Measurements from ENCODE around the gene ALKBH1. TPM values are rescaled to one million over a fixed set of nuclear protein-coding genes. Genes with fewer than 3 reads are reported as not detected.

Gene ALKBH1
- polyA plus RNA-seq, 1 donor: 11.9 TPM

DNA sequence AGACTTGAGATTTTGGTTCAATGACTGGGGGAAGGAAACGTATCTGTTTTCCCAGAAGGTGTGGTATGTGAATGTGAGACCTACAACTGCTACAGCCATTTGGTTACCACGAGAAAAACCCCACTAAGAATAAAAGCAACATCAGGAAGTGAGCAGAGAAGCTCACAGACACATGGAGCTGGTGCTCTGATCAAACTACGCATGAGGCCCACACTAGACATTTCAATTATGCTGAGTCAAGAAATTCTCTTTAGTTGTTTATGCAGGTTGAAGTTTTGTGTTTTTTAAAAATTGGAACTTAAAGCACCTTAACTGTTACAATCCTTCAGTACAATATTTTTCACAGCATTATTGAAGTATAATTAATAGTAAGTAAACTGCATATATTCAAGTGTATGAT is 82.5 kb downstream of the ALKBH1 start:
- Histone ChIP-seq H3K9me3 (ENCODE audit: control insufficient read depth, low read depth, low read length) (no peaks in the 10 kb centered on the region), H3K36me3 (ENCODE audit: control insufficient read depth, insufficient read depth, low read length) (no peaks in the 10 kb centered on the region), H3K4me1 (ENCODE audit: control insufficient read depth, insufficient read depth, low read length) (peaks cover 10% of the 10 kb centered on the region), H3K4me3 (ENCODE audit: low read length) (no peak overlapping the region), H3K27ac (ENCODE audit: low read length) (no peak overlapping the region), H3K27me3 (ENCODE audit: control insufficient read depth, insufficient read depth, low read length) (no peaks in the 10 kb centered on the region)
- WGBS (ENCODE audit: insufficient coverage, low lambda C conversion rate): 80% methylated on average over 1 of the region's 3 CpGs
- DNase-seq: no peak

DNA sequence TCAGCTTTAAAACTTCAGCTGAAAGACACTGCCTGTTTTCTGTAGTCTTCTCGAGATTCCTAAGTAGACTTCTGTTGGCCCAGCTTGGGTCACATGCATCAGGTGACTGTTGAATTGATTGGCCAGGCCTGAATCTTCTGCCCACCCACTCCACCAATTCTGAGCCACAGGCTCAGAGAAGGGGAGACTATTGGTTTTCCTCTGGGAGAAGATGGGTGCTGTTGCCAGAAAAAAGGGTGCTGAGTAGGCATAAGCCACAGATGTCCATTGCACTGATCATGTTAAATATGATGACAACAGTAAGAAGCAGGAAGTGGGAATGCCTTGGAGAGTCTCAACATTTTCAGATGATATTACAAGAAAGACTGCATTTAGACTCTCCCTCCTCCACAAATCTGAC is 84.6 kb downstream of the ALKBH1 start:
- Histone ChIP-seq H3K4me3 (ENCODE audit: low read length) (no peak overlapping the region), H3K36me3 (ENCODE audit: control insufficient read depth, insufficient read depth, low read length) (no peaks in the 10 kb centered on the region), H3K9me3 (ENCODE audit: control insufficient read depth, low read depth, low read length) (no peaks in the 10 kb centered on the region), H3K27me3 (ENCODE audit: control insufficient read depth, insufficient read depth, low read length) (no peaks in the 10 kb centered on the region), H3K27ac (ENCODE audit: low read length) (peak overlapping the region; percentile 26), H3K4me1 (ENCODE audit: control insufficient read depth, insufficient read depth, low read length) (peaks cover 10% of the 10 kb centered on the region)
- DNase-seq: no peak
- WGBS (ENCODE audit: insufficient coverage, low lambda C conversion rate): no CpG with 5 or more reads among the region's 1 CpG

Other genes starting within 250 kb of the ALKBH1 start
- 119 TPM for gene AHSA1, start 249.9 kb downstream of the ALKBH1 start, polyA plus RNA-seq
- 0.07 TPM for gene ISM2, start 209.2 kb downstream of the ALKBH1 start, polyA plus RNA-seq
- gene SPTLC2, start 91.4 kb downstream of the ALKBH1 start, polyA plus RNA-seq: 17.4 TPM
- 115 TPM for gene SLIRP, start 80 bp upstream of the ALKBH1 start, polyA plus RNA-seq
- 65.3 TPM for gene SNW1, start 53.1 kb upstream of the ALKBH1 start, polyA plus RNA-seq
- gene ADCK1, start 92.1 kb upstream of the ALKBH1 start, polyA plus RNA-seq: 8.5 TPM

All from large intestine (tissue), 3 donors.